GM23338 (cell line): Measurements from ENCODE around the gene CPNE6. TPM values are rescaled to one million over a fixed set of nuclear protein-coding genes. Genes with fewer than 3 reads are reported as not detected.

Experiments
- ATAC-seq: fragments of 200-7000 bp; cut with Tn5 transposase; 3 replicates; pipeline ENCODE4 v1.9.1; 2020
- DNase-seq: peaks from one replicate; pipeline ENCODE4 v3.0.0-alpha.2; 2015; ENCODE audit warnings: low spot score
- H2AFZ ChIP-seq: fragments of 200-600 bp; sonication (generic); 2 replicates; pipeline ENCODE4 v1.8.0; 2016; ENCODE audit warnings: antibody characterized with exemption, mild to moderate bottlenecking, moderate library complexity
- H3F3A ChIP-seq: fragments of 200-600 bp; sonication (generic); replicated peaks from 2 replicates; pipeline ENCODE4 v1.8.0; 2017; ENCODE audit warnings: antibody characterized with exemption, mixed run types, low read depth
- H3K27ac ChIP-seq: fragments of 200-600 bp; sonication (generic); 2 replicates; pipeline ENCODE4 v1.6.1; 2016; ENCODE audit warnings: low read depth
- H3K27me3 ChIP-seq: fragments of 200-600 bp; sonication (generic); 2 replicates; pipeline ENCODE4 v1.8.0; 2016; ENCODE audit warnings: mild to moderate bottlenecking, mixed run types, moderate library complexity; ENCODE audit not compliant: insufficient read depth
- H3K36me3 ChIP-seq: fragments of 200-600 bp; sonication (generic); 2 replicates; pipeline ENCODE4 v1.8.0; 2016; ENCODE audit warnings: mild to moderate bottlenecking; ENCODE audit not compliant: insufficient read depth
- H3K4me1 ChIP-seq: fragments of 200-600 bp; sonication (generic); 2 replicates; pipeline ENCODE4 v1.8.0; 2016; ENCODE audit warnings: mild to moderate bottlenecking, moderate library complexity; ENCODE audit not compliant: insufficient read depth
- H3K4me2 ChIP-seq: fragments of 200-600 bp; sonication (generic); 2 replicates; pipeline ENCODE4 v1.7.1; 2017; ENCODE audit warnings: mixed run types
- H3K4me3 ChIP-seq: fragments of 200-600 bp; sonication (generic); 2 replicates; pipeline ENCODE4 v1.6.1; 2016; ENCODE audit warnings: mixed run types
- H3K79me2 ChIP-seq: fragments of 200-600 bp; sonication (generic); replicated peaks from 2 replicates; pipeline ENCODE4 v1.8.0; 2017; ENCODE audit warnings: mild to moderate bottlenecking; ENCODE audit not compliant: insufficient read depth
- H3K9me2 ChIP-seq: fragments of 200-600 bp; sonication (generic); 2 replicates; pipeline ENCODE4 v1.8.0; 2017; ENCODE audit not compliant: insufficient read depth
- H4K20me1 ChIP-seq: fragments of 200-600 bp; sonication (generic); replicated peaks from 2 replicates; pipeline ENCODE4 v1.8.0; 2017; ENCODE audit warnings: mild to moderate bottlenecking; ENCODE audit not compliant: insufficient read depth
- H3K27ac Mint-ChIP-seq: 2 replicates; pipeline ENCODE4 v1.8.0; 2020; ENCODE audit warnings: inconsistent platforms, mild to moderate bottlenecking, moderate library complexity, mixed read lengths
- H3K27me3 Mint-ChIP-seq: 3 replicates; pipeline ENCODE4 v1.8.0; 2022; ENCODE audit warnings: low read depth, mild to moderate bottlenecking, moderate library complexity, mixed read lengths, inconsistent platforms; ENCODE audit not compliant: insufficient read depth, poor library complexity
- H3K36me3 Mint-ChIP-seq: 3 replicates; pipeline ENCODE4 v1.8.0; 2021; ENCODE audit warnings: low read depth, mild to moderate bottlenecking, inconsistent platforms, moderate library complexity, mixed read lengths
- H3K4me1 Mint-ChIP-seq: 3 replicates; pipeline ENCODE4 v1.8.0; 2020; ENCODE audit warnings: mild to moderate bottlenecking, inconsistent platforms, mixed read lengths
- H3K4me3 Mint-ChIP-seq: 3 replicates; pipeline ENCODE4 v1.8.0; 2021; ENCODE audit warnings: moderate library complexity, mild to moderate bottlenecking, inconsistent platforms, mixed read lengths
- H3K9me3 Mint-ChIP-seq: 3 replicates; pipeline ENCODE4 v1.8.0; 2020; ENCODE audit warnings: moderate library complexity, mild to moderate bottlenecking, inconsistent platforms, mixed read lengths
- CREB1 ChIP-seq: fragments of 250-450 bp; sonication (Bioruptor Pico); IDR thresholded peaks from 2 replicates; pipeline ENCODE4 v1.5.0; 2020; ENCODE audit warnings: low read depth, mild to moderate bottlenecking, moderate library complexity
- EZH2 ChIP-seq: fragments of 200-600 bp; sonication (generic); IDR thresholded peaks from one replicate; pipeline ENCODE4 v1.8.0; 2017; ENCODE audit warnings: antibody characterized with exemption, mild to moderate bottlenecking, low read depth; ENCODE audit not compliant: unreplicated experiment
- EZH2phosphoT487 ChIP-seq: fragments of 200-600 bp; sonication (generic); IDR thresholded peaks from one replicate; pipeline ENCODE4 v1.8.1; 2018; ENCODE audit warnings: antibody characterized with exemption; ENCODE audit not compliant: unreplicated experiment
- JUNB ChIP-seq: IDR thresholded peaks from one replicate; pipeline ENCODE4 v1.6.1; 2016; ENCODE audit warnings: antibody characterized with exemption; ENCODE audit not compliant: unreplicated experiment
- POLR2AphosphoS5 ChIP-seq: IDR thresholded peaks from 2 replicates; pipeline ENCODE4 v1.6.1; 2016; ENCODE audit warnings: antibody characterized with exemption, low read depth
- ZNF114 ChIP-seq: fragments of 250-450 bp; sonication (Bioruptor Pico); IDR thresholded peaks from 2 replicates; pipeline ENCODE4 v1.5.0; 2020; ENCODE audit warnings: mild to moderate bottlenecking, moderate library complexity
- ZNF331 ChIP-seq: fragments of 250-450 bp; sonication (Bioruptor Pico); IDR thresholded peaks from 2 replicates; pipeline ENCODE4 v1.5.0; 2020; ENCODE audit warnings: low read depth, mild to moderate bottlenecking, moderate library complexity
- polyA plus RNA-seq: library from polyadenylated mRNA; unstranded; fragments of >200 nt; fragmentation: Nextera tagmentation; extraction: Ambion mirVana; gene quantifications from 2 replicates; pipeline ENCODE4 v1.2.1, GENCODE V29; 2016
- total RNA-seq: library from RNA; depleted of rRNA; stranded (reverse); fragments of >200 nt; shearing (Covaris generic); gene quantifications from 2 replicates; pipeline ENCODE4 v1.2.3, GENCODE V29; 2014
- TF ChIP-seq, protein P1 (sequence below), 2 experiments: fragments of 200-600 bp in 1 of 2; sonication (generic) in 1 of 2; conservative IDR thresholded peaks; 2 replicates each; pipeline versions ENCODE4 v1.5.1 to v1.6.1; 2016 to 2017; ENCODE audit warnings: antibody characterized with exemption in 2 of 2, low read depth in 2 of 2, mild to moderate bottlenecking in 2 of 2, moderate library complexity in 1 of 2
- TF ChIP-seq, protein P2 (sequence below): IDR thresholded peaks from 2 replicates; pipeline ENCODE4 v1.6.1; 2016; ENCODE audit warnings: antibody characterized with exemption

Gene CPNE6
- total and polyA plus RNA-seq, 2 experiments from 2014 or later: 0.16 TPM; not detected in 1

DNA sequence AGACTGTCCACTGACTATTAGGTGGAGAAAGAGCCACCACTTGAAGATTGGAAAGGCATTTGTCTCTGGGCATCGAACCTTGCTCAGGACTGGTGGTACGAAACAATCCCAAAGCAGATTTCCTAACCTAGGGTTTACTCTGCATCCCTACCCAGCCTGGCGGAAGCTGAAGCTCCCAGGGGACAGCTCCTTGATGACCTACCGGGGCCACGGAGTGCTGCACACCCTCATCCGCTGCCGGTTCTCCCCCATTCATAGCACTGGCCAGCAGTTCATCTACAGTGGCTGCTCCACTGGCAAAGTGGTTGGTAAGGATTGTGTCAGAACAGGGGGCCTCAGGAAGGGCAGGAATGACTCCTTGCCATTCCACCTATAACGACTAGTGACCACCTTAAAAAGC is 49.8 kb downstream of the CPNE6 start:
- no peaks in the 10 kb centered on the region for H3K9me2 ChIP-seq
- peaks cover under 1% of the 10 kb centered on the region; the same call in 1 of the 2 replicates for H3K4me1 ChIP-seq
- TF ChIP-seq JUNB (no peak), CREB1 (no peak), ZNF331 (no peak), ZNF114 (no peak)
- no peak overlapping the region for H3K27ac ChIP-seq
- peaks cover 3% of the 10 kb centered on the region for H3K27me3 Mint-ChIP-seq
- no peaks in the 10 kb centered on the region; the same call in 1 of the 2 replicates for H4K20me1 ChIP-seq
- DNase-seq (no peak), ATAC-seq (no peak)
- no peak overlapping the region for H2AFZ ChIP-seq
- H3K79me2 ChIP-seq: peaks cover 6% of the 10 kb centered on the region
- H3K9me3 Mint-ChIP-seq: no peaks in the 10 kb centered on the region
- peaks cover 5% of the 10 kb centered on the region; the same call in 2 of the 3 replicates for H3K4me1 Mint-ChIP-seq
- H3K27me3 ChIP-seq: no peaks in the 10 kb centered on the region
- no peak overlapping the region for H3K4me3 Mint-ChIP-seq
- peaks cover 19% of the 10 kb centered on the region; the same call in 1 of the 2 replicates for H3K36me3 ChIP-seq
- H3F3A ChIP-seq: no peaks in the 10 kb centered on the region
- no peak overlapping the region for H3K4me2 ChIP-seq
- peaks cover 58% of the 10 kb centered on the region for H3K36me3 Mint-ChIP-seq
- no peak overlapping the region for H3K4me3 ChIP-seq
- no peak overlapping the region for H3K27ac Mint-ChIP-seq

DNA sequence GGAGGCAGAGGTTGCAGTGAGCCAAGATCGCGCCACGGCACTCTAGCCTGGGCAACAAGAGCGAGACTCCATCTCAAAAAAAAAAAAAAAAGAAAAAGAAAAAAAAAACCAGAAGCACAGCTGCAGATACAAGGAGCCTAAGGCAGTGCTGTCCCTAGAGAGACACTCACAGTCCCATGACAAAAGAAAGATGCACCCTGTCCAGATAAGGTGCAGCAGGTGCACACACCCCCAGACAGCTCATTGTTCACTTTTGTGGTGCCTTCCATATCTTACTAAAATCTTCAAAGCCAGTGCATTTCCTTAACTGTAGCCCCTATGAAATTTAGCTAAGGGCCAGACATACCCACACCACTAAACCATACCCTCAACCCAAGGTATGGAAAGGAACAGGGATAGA is 51.1 kb downstream of the CPNE6 start:
- H3K4me1 Mint-ChIP-seq: no peaks in the 10 kb centered on the region
- DNase-seq: no peak
- no peaks in the 10 kb centered on the region for H3K9me2 ChIP-seq
- no peak overlapping the region for H2AFZ ChIP-seq
- no peak for ATAC-seq
- H4K20me1 ChIP-seq: no peaks in the 10 kb centered on the region; the same call in 1 of the 2 replicates
- H3K27ac ChIP-seq: no peak overlapping the region
- H3K9me3 Mint-ChIP-seq: no peaks in the 10 kb centered on the region
- no peak for TF ChIP-seq ZNF331
- TF ChIP-seq POLR2AphosphoS5: no peak
- TF ChIP-seq EZH2phosphoT487: no peak
- no peak for TF ChIP-seq EZH2
- TF ChIP-seq, protein P1, sequence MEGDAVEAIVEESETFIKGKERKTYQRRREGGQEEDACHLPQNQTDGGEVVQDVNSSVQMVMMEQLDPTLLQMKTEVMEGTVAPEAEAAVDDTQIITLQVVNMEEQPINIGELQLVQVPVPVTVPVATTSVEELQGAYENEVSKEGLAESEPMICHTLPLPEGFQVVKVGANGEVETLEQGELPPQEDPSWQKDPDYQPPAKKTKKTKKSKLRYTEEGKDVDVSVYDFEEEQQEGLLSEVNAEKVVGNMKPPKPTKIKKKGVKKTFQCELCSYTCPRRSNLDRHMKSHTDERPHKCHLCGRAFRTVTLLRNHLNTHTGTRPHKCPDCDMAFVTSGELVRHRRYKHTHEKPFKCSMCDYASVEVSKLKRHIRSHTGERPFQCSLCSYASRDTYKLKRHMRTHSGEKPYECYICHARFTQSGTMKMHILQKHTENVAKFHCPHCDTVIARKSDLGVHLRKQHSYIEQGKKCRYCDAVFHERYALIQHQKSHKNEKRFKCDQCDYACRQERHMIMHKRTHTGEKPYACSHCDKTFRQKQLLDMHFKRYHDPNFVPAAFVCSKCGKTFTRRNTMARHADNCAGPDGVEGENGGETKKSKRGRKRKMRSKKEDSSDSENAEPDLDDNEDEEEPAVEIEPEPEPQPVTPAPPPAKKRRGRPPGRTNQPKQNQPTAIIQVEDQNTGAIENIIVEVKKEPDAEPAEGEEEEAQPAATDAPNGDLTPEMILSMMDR (conservative IDR thresholded peaks at IDR 0.05; ENCODE audit: low read depth in 2 of 2): no peak
- no peak for TF ChIP-seq CREB1
- TF ChIP-seq, protein P2, sequence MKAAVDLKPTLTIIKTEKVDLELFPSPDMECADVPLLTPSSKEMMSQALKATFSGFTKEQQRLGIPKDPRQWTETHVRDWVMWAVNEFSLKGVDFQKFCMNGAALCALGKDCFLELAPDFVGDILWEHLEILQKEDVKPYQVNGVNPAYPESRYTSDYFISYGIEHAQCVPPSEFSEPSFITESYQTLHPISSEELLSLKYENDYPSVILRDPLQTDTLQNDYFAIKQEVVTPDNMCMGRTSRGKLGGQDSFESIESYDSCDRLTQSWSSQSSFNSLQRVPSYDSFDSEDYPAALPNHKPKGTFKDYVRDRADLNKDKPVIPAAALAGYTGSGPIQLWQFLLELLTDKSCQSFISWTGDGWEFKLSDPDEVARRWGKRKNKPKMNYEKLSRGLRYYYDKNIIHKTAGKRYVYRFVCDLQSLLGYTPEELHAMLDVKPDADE: no peak
- H3K4me2 ChIP-seq: no peak overlapping the region
- H3K79me2 ChIP-seq: no peaks in the 10 kb centered on the region
- no peaks in the 10 kb centered on the region for H3K4me1 ChIP-seq
- no peak overlapping the region for H3K4me3 ChIP-seq
- H3K36me3 ChIP-seq: peaks cover 19% of the 10 kb centered on the region; the same call in 1 of the 2 replicates
- no peaks in the 10 kb centered on the region for H3K27me3 ChIP-seq
- H3K36me3 Mint-ChIP-seq: peaks cover 53% of the 10 kb centered on the region
- H3K27ac Mint-ChIP-seq: no peak overlapping the region
- H3K27me3 Mint-ChIP-seq: no peaks in the 10 kb centered on the region
- no peaks in the 10 kb centered on the region for H3F3A ChIP-seq
- no peak overlapping the region for H3K4me3 Mint-ChIP-seq
